Measurements from ENCODE around the gene MARCHF4. TPM values are rescaled to one million over a fixed set of nuclear protein-coding genes. Genes with fewer than 3 reads are reported as not detected.

The MARCHF4 gene
- total RNA-seq, 4 donors from 2014 or later = 0.14 to 1.4 TPM; not detected in 2

DNA sequence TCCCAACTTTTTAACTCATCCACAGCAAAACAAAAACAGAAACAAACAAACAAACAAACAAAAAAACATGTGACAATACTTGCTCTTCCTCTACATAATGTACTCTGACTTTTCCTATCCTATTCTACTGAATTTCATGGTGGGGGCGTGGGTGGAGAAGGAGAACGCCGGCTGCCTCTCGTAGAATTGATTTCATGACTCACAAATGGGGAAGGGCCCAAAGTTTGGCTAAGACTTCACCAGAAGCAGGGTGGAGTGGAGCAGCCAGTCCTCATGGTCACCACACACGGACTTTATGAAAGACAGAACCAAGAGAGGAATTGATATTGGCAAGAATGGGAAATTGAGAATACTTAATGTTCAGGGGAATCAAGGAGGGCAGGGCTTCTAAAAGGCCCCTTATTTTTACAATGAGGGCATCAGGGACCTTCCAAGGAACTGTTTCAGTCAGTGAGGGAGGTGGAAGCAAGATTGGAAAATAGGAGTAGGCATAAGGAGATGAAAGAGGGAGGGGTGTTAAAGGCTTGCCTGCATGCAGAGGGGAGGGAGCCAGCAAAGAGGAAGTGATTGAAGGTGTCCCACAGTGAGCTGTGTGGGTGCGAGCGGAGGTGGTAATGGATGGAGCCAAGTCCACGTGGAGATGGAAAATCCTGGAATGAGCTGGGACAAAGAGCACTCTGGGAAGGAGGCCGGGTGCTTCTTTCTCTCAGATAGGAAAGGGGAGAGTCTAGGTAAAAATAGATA, 27.9 kb downstream of the MARCHF4 start:
- H3K4me3 ChIP-seq = no peak overlapping the region
- H3K27ac ChIP-seq = no peak overlapping the region
- WGBS, 2 donors (ENCODE audit: low coverage in 1 of 2) = 57 to 73% methylated on average over 8 to 9 of the region's 9 CpGs
- no peaks in the 10 kb centered on the region for H3K36me3 ChIP-seq
- H3K4me1 ChIP-seq = peaks cover 0 to 6% (median 2%) of the 10 kb centered on the region in 4 donors
- in situ Hi-C loops (cut with MboI; ENCODE audit: low pct_ligation_motif_present in 1 of 4, low pct_unique_long_range_greater_than_20kb in 1 of 4, low sequenced_read_pairs in 3 of 4) = no loop called here
- H3K9me3 ChIP-seq = no peaks in the 10 kb centered on the region
- no peaks in the 10 kb centered on the region for H3K27me3 ChIP-seq
- no peak for TF ChIP-seq CTCF (IDR thresholded peaks at IDR 0.05)
- TF ChIP-seq POLR2A (IDR thresholded peaks at IDR 0.05) = no peak
- no peak for TF ChIP-seq POLR2AphosphoS5 (IDR thresholded peaks at IDR 0.05)
- no peak for TF ChIP-seq EP300 (IDR thresholded peaks at IDR 0.05; ENCODE audit: low read depth)
- DNase-seq = no peak
- intact Hi-C loops (cut with DNase I; ENCODE audit: low total_unique reads) = no loop called here

GRCh38 chr2:216343221-216343980, 28.9 kb downstream of the MARCHF4 start:
- TF ChIP-seq EP300 (IDR thresholded peaks at IDR 0.05; ENCODE audit: low read depth) = no peak
- TF ChIP-seq POLR2A (IDR thresholded peaks at IDR 0.05) = no peak
- no peak for TF ChIP-seq CTCF (IDR thresholded peaks at IDR 0.05)
- no peak for TF ChIP-seq POLR2AphosphoS5 (IDR thresholded peaks at IDR 0.05)
- no peak overlapping the region for H3K27ac ChIP-seq
- H3K9me3 ChIP-seq = no peaks in the 10 kb centered on the region
- H3K4me1 ChIP-seq = peaks cover 0 to 7% (median 2%) of the 10 kb centered on the region in 4 donors
- DNase-seq = no peak
- intact Hi-C loops (cut with DNase I; ENCODE audit: low total_unique reads) (no loop called here), in situ Hi-C loops (cut with MboI; ENCODE audit: low pct_ligation_motif_present in 1 of 4, low pct_unique_long_range_greater_than_20kb in 1 of 4, low sequenced_read_pairs in 3 of 4) (no loop called here)
- no peaks in the 10 kb centered on the region for H3K27me3 ChIP-seq
- 61 to 75% methylated on average over 5 to 7 of the region's 7 CpGs for WGBS, 2 donors (ENCODE audit: low coverage in 1 of 2)
- H3K4me3 ChIP-seq = no peak overlapping the region
- no peaks in the 10 kb centered on the region for H3K36me3 ChIP-seq

DNA sequence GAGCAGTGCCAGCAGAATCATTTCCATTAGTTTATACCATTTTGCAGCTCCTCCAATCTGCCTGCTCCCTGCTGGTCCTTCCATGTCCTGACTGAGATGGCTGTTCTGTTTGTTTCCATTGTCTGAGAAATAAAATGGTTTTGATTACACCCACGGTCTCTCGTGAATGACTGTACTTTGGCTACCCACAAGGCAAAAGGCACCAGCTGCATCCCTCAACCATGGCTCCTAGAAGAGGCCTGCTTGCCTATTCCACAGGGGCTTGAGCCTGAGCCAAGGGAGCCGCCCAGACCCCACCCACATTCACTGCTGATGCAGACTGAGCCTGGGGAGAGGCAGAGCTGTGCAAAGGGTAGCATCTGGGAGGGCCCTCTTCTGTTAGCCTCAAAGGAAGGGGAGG, 31.2 kb downstream of the MARCHF4 start:
- DNase-seq = no peak
- no peaks in the 10 kb centered on the region for H3K36me3 ChIP-seq
- in situ Hi-C loops (cut with MboI; ENCODE audit: low pct_ligation_motif_present in 1 of 4, low pct_unique_long_range_greater_than_20kb in 1 of 4, low sequenced_read_pairs in 3 of 4) (no loop called here), intact Hi-C loops (cut with DNase I; ENCODE audit: low total_unique reads) (no loop called here)
- H3K9me3 ChIP-seq = no peaks in the 10 kb centered on the region
- WGBS, 2 donors (ENCODE audit: low coverage in 1 of 2) = 22 to 30% methylated on average over 3 of the region's 3 CpGs
- no peak for TF ChIP-seq POLR2AphosphoS5 (IDR thresholded peaks at IDR 0.05)
- TF ChIP-seq POLR2A (IDR thresholded peaks at IDR 0.05) = no peak
- no peak for TF ChIP-seq CTCF (IDR thresholded peaks at IDR 0.05)
- no peak for TF ChIP-seq EP300 (IDR thresholded peaks at IDR 0.05; ENCODE audit: low read depth)
- H3K27me3 ChIP-seq = no peaks in the 10 kb centered on the region
- H3K4me3 ChIP-seq = no peak overlapping the region
- H3K27ac ChIP-seq = no peak overlapping the region
- H3K4me1 ChIP-seq = peaks cover 0 to 7% (median 2%) of the 10 kb centered on the region in 4 donors

DNA sequence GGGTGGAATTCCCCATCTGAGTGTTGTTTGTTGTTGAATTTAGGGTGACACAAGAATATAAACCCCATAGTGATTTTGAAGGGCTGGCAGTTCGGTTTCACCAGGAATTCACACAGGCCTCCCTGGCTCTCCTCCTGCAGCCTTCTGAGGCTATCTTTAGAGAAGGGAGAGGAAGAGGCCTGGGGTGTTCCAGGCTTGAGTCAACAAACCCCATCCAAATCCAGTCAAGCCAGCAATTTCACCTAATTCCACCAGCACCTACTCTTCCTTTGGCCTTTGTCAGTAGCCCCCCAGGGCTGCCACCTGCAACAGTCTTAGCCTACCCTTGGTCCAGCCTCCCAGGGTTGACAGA, 32.0 kb downstream of the MARCHF4 start:
- no peak for DNase-seq
- Histone ChIP-seq H3K4me1 (peaks cover 0 to 7% (median 2%) of the 10 kb centered on the region in 4 donors), H3K36me3 (no peaks in the 10 kb centered on the region), H3K27ac (no peak overlapping the region), H3K27me3 (no peaks in the 10 kb centered on the region), H3K4me3 (no peak overlapping the region), H3K9me3 (no peaks in the 10 kb centered on the region)
- intact Hi-C loops (cut with DNase I; ENCODE audit: low total_unique reads) = no loop called here
- WGBS, 2 donors (ENCODE audit: low coverage in 1 of 2) = 17% methylated on average over 1 of the region's 1 CpG; no CpG with 5 or more reads in 1 of the 2 donors
- TF ChIP-seq CTCF (IDR thresholded peaks at IDR 0.05) = no peak
- no peak for TF ChIP-seq EP300 (IDR thresholded peaks at IDR 0.05; ENCODE audit: low read depth)
- TF ChIP-seq POLR2A (IDR thresholded peaks at IDR 0.05) = no peak
- TF ChIP-seq POLR2AphosphoS5 (IDR thresholded peaks at IDR 0.05) = no peak
- in situ Hi-C loops (cut with MboI; ENCODE audit: low pct_ligation_motif_present in 1 of 4, low pct_unique_long_range_greater_than_20kb in 1 of 4, low sequenced_read_pairs in 3 of 4) = no loop called here
